IPS-18a (cell line): ENCODE results near the gene DUSP22.

Experiments used
- H3K27ac ChIP-seq: one replicate; pipeline ENCODE4 v1.5.1; 2013; ENCODE audit warnings: low read length
- H3K27me3 ChIP-seq: one replicate; pipeline ENCODE4 v1.6.1; 2013; ENCODE audit warnings: mild to moderate bottlenecking, low read length; ENCODE audit not compliant: control insufficient read depth, insufficient read depth
- H3K36me3 ChIP-seq: one replicate; pipeline ENCODE4 v1.6.1; 2013; ENCODE audit warnings: low read depth, low read length; ENCODE audit not compliant: control insufficient read depth
- H3K4me1 ChIP-seq: one replicate; pipeline ENCODE4 v1.6.1; 2013; ENCODE audit warnings: low read depth, low read length; ENCODE audit not compliant: control insufficient read depth
- H3K4me3 ChIP-seq: one replicate; pipeline ENCODE4 v1.5.1; 2013; ENCODE audit warnings: low read length
- H3K9ac ChIP-seq: one replicate; pipeline ENCODE4 v1.6.1; 2013; ENCODE audit warnings: mild to moderate bottlenecking, low read length, moderate library complexity
- H3K9me3 ChIP-seq: one replicate; pipeline ENCODE4 v1.6.1; 2013; ENCODE audit warnings: low read depth, low read length; ENCODE audit not compliant: control insufficient read depth

Gene DUSP22

GRCh38 chr6:307874-308273 is 15.6 kb downstream of the DUSP22 start:
- H3K27ac ChIP-seq = no peak overlapping the region
- no peaks in the 10 kb centered on the region for H3K36me3 ChIP-seq
- H3K4me1 ChIP-seq = peaks cover 4% of the 10 kb centered on the region

DNA sequence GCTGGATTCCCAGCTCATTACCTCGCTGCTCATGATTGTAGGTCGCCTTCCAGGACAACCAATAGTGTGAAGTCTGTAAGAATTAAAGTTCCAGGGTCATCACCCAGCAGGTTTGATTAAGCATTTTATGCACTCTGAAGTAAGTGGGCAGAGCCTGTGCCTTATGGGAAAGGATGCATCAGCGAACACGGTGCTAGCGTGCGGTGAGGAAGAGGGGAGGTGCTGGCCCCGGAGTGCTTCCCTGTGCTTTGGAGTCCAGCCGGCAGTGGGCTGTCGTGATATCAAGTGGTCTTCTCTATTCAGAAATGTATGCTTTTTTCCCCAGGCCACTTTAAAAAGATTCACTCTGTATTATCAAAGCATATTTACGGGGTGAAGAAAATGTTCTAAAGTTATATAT is 16.0 kb downstream of the DUSP22 start:
- peaks cover 4% of the 10 kb centered on the region for H3K4me1 ChIP-seq

More at GRCh38 chr6:307874-308273, 15.6 kb downstream of the DUSP22 start:
- no peaks in the 10 kb centered on the region for H3K9me3 ChIP-seq
- H3K27me3 ChIP-seq = no peaks in the 10 kb centered on the region
- no peak overlapping the region for H3K9ac ChIP-seq
- no peak overlapping the region for H3K4me3 ChIP-seq

DNA sequence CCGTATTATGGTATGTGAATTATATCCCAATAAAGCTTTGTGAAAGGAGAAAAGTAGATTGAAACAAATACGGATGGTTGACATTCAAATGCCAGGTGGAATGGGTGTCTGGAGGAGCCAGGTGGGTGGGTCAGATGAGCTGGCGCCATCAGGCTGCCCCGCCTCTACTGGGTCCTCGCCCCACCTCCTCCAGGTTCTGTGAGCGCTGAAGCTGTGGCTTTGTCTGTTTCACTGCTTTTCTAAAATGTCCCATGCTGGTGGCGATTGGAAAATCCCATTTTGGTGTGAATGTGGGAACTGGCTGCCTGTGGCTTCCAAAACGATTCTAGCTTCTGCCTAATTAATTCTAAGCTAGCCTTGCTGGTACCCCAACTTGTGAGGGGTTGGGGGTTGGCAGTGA is 16.5 kb downstream of the DUSP22 start:
- Histone ChIP-seq H3K27me3 (no peaks in the 10 kb centered on the region), H3K9me3 (no peaks in the 10 kb centered on the region), H3K36me3 (no peaks in the 10 kb centered on the region), H3K9ac (no peak overlapping the region), H3K4me3 (no peak overlapping the region), H3K27ac (no peak overlapping the region), H3K4me1 (peaks cover 4% of the 10 kb centered on the region)

More for the DNA sequence above, 16.0 kb downstream of the DUSP22 start:
- Histone ChIP-seq H3K27ac (no peak overlapping the region), H3K27me3 (no peaks in the 10 kb centered on the region), H3K36me3 (no peaks in the 10 kb centered on the region), H3K9ac (no peak overlapping the region), H3K9me3 (no peaks in the 10 kb centered on the region), H3K4me3 (no peak overlapping the region)

DNA sequence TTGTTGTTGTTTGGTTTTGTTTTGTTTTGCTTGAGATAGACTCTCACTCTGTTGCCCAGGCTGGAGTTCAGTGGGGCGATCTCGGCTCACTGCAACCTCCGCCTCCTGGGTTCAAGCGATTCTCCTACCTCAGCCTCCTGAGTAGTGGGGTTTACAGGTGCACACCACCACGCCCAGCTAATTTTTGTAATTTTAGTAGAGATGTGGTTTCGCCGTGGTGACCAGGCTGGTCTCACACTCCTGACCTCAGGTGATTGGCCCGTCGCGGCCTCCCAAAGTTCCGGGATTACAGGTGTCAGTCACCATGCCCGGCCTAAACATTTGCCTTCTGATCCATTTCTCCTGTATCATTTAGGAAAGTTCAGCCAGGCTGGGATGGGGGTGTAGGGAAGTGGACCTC is 17.7 kb downstream of the DUSP22 start:
- H3K36me3 ChIP-seq = no peaks in the 10 kb centered on the region
- no peak overlapping the region for H3K9ac ChIP-seq
- no peak overlapping the region for H3K27ac ChIP-seq
- no peaks in the 10 kb centered on the region for H3K9me3 ChIP-seq
- no peaks in the 10 kb centered on the region for H3K27me3 ChIP-seq
- peaks cover 4% of the 10 kb centered on the region for H3K4me1 ChIP-seq
- H3K4me3 ChIP-seq = no peak overlapping the region

DNA sequence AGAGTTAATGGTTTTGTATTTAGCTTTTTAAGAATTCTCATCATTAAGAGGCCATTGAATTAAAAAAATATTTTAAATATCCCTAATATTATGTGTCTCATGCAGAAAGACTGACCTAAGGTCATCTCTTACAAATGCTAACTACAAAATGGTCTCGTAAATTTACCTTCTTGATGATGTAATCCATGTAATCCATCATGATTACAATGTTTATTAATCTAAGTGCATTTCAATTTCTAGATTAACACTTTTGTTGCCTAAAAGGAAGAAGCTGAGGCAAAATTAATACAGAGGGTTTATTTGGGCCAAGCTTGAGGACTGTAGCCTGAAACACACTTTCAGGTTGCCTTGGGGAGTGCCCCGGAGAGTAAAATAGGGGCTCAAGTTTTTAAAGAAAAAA is 18.4 kb downstream of the DUSP22 start:
- Histone ChIP-seq H3K27me3 (no peaks in the 10 kb centered on the region), H3K36me3 (no peaks in the 10 kb centered on the region), H3K9ac (no peak overlapping the region), H3K4me3 (no peak overlapping the region), H3K27ac (no peak overlapping the region), H3K9me3 (no peaks in the 10 kb centered on the region), H3K4me1 (peaks cover 4% of the 10 kb centered on the region)

DNA sequence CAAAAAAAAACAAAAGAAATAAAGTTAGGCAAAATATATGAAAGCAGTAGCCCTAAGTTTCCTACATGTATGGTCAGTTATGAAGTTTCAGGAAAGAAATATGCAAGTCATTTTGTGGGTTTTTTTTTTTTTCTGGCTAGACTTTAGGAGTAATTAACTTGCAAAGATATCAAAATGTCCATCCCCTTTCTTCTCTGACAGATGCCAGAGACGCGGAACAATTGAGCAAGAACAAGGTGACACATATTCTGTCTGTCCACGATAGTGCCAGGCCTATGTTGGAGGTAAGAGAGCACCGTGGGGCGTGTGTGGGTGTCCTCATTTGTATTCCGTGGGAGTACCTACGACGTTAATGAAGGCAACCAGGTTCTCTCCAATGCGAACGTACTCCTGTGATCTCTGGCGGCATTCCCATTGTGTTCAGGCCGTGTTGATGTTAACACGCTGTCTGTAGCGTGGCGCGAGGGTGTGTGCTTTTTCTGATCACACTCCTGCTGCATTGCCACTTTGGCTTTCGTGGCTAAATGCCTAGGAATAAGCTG is 19.5 kb downstream of the DUSP22 start:
- Histone ChIP-seq H3K9ac (no peak overlapping the region), H3K27ac (no peak overlapping the region), H3K27me3 (no peaks in the 10 kb centered on the region), H3K36me3 (no peaks in the 10 kb centered on the region), H3K4me1 (peaks cover 4% of the 10 kb centered on the region), H3K4me3 (no peak overlapping the region), H3K9me3 (no peaks in the 10 kb centered on the region)

DNA sequence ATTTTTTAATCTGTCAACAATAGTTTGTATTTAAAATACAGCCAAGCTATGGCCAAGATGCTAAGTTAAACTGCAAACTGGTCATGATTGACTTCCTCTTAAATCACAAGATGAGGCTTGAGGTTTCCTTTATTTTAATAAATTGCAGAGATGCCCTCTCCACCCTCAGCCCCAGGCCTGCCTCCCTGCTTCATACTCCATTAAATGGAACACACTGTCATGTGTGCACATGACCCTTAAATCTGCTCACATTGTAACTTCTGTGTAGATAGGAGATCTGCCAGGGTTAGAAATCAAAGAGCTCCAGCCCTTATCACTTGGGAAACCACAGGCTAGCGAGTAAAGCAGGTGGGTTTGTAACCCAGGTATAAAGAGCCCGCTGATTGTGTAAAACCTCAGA is 20.8 kb downstream of the DUSP22 start:
- Histone ChIP-seq H3K4me3 (no peak overlapping the region), H3K27ac (no peak overlapping the region), H3K4me1 (peaks cover 4% of the 10 kb centered on the region), H3K9ac (no peak overlapping the region), H3K9me3 (no peaks in the 10 kb centered on the region), H3K27me3 (no peaks in the 10 kb centered on the region), H3K36me3 (no peaks in the 10 kb centered on the region)

DNA sequence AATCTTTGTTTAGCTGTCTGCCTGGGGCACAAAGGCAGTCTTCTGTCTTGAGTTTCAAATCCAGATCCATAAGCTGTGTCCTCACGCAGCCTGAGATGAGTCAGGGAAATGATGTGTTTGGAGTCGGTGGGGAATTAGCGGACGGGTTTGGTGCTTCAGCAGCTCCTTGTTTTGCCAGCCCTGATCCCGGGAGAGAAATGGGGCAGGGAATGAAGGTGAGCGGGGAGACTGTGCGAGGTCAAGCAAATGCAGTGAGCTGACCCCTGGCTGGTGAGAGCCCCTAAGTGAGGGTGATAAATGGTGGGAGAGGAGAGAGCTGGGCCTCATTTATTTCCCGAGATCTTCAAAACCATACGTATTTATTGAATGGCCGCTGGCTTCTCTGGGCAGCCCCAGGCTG is 21.6 kb downstream of the DUSP22 start:
- H3K36me3 ChIP-seq = no peaks in the 10 kb centered on the region
- H3K9ac ChIP-seq = no peak overlapping the region
- no peaks in the 10 kb centered on the region for H3K27me3 ChIP-seq
- H3K4me1 ChIP-seq = peaks cover 4% of the 10 kb centered on the region
- H3K4me3 ChIP-seq = no peak overlapping the region
- no peaks in the 10 kb centered on the region for H3K9me3 ChIP-seq
- H3K27ac ChIP-seq = no peak overlapping the region

DNA sequence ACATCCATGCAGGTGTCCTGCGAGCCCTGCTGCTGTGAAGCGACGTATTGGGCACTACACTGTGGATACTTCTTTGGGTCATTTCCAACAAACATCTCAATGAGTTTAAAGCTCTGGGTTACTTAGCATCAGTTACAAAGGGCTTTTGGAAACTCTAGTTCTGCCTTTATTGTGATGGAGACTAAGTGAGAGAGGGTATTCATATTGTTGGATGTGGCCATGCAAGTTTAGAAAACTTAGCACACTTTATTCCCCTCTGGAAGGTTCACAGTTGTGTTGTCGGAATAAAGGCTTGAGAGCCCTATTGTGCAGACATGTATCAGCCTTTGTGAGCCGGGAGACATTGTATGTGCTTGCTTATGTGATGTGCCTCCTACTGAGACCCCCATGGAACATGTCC is 22.1 kb downstream of the DUSP22 start:
- Histone ChIP-seq H3K4me1 (no peaks in the 10 kb centered on the region), H3K9me3 (no peaks in the 10 kb centered on the region), H3K27me3 (no peaks in the 10 kb centered on the region), H3K4me3 (no peak overlapping the region), H3K9ac (no peak overlapping the region), H3K27ac (no peak overlapping the region), H3K36me3 (no peaks in the 10 kb centered on the region)

- Histone ChIP-seq H3K36me3 (no peaks in the 10 kb centered on the region), H3K27ac (no peak overlapping the region), H3K9ac (no peak overlapping the region), H3K27me3 (no peaks in the 10 kb centered on the region), H3K4me1 (no peaks in the 10 kb centered on the region), H3K4me3 (no peak overlapping the region), H3K9me3 (no peaks in the 10 kb centered on the region)
Observed at GRCh38 chr6:315226-315625, 22.9 kb downstream of the DUSP22 start.

DNA sequence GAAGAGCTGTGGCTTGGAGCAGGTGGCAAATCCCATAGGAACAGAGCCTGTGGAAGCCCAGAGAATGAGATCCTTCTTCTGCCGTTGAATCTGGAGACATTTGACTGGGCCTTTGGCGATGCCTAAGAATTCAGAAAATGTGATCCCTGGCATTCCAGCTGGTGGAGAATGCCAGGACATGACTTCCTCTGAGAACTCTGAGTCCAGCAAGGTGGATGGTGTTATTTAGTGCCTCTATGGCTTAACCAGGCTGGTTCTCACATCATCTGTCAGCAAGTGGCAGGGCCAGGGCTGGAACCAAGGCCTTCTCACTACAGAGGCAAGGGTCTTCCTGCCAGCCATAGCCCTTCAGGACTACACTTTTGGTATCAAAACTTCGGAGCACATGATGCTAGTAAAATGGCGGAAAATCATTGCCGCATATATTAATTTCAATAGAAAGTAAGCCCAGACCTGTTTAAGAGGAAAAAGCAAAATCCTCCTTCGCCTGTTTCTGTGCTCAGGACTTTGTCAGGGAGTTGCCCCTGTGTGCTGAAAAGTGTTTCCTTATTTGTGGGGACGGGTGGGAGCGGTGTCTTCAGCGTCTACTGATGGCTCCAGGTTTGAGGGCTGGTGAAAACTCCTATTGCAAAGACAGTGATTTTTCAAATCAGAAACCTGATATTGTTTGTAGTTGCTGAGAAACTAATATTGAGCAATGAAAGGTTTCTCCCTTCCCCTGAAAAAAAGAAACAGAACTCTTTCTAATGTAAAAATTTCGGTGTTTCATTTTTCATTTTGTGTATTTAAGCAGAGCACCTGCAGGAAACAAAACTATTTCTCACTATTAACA is 23.9 kb downstream of the DUSP22 start:
- H3K27me3 ChIP-seq = no peaks in the 10 kb centered on the region
- no peaks in the 10 kb centered on the region for H3K36me3 ChIP-seq
- H3K27ac ChIP-seq = no peak overlapping the region
- no peak overlapping the region for H3K9ac ChIP-seq
- H3K9me3 ChIP-seq = no peaks in the 10 kb centered on the region
- H3K4me1 ChIP-seq = no peaks in the 10 kb centered on the region
- no peak overlapping the region for H3K4me3 ChIP-seq

GRCh38 chr6:316753-317038 is 24.4 kb downstream of the DUSP22 start:
- no peak overlapping the region for H3K9ac ChIP-seq
- no peaks in the 10 kb centered on the region for H3K36me3 ChIP-seq
- no peaks in the 10 kb centered on the region for H3K27me3 ChIP-seq
- no peak overlapping the region for H3K4me3 ChIP-seq
- H3K4me1 ChIP-seq = no peaks in the 10 kb centered on the region
- no peaks in the 10 kb centered on the region for H3K9me3 ChIP-seq
- H3K27ac ChIP-seq = no peak overlapping the region
